ENCODE data around the gene RAB1B.

Gene RAB1B

GRCh38 chr11:66262696-66263095, 5.7 kb upstream of the RAB1B start:
- POLR2A ChIA-PET = interaction anchor here (1.8 kb wide), 1 partner anchor 26 kb away, joined by 4 read pairs; the partner anchor contains the start of gene YIF1A
- CTCF ChIA-PET = no interaction called here
- no peak for DNase-seq (ENCODE audit: low read depth, low spot score)
- H3K4me3 ChIP-seq (ENCODE audit: low read depth, low read length) = no peak overlapping the region
- TF ChIP-seq CTCF (IDR thresholded peaks at IDR 0.05; ENCODE audit: insufficient read depth, low read length, missing control alignments) = no peak

- no peak for DNase-seq (ENCODE audit: low read depth, low spot score)
- ChIA-PET CTCF (no interaction called here), POLR2A (interaction anchor here (1.8 kb wide), 1 partner anchor 25 kb away, joined by 4 read pairs; the partner anchor contains the start of gene YIF1A)
- no peak overlapping the region for H3K4me3 ChIP-seq (ENCODE audit: low read depth, low read length)
- TF ChIP-seq CTCF (IDR thresholded peaks at IDR 0.05; ENCODE audit: insufficient read depth, low read length, missing control alignments) = no peak
Measured at GRCh38 chr11:66263231-66263630, 5.2 kb upstream of the RAB1B start.

DNA sequence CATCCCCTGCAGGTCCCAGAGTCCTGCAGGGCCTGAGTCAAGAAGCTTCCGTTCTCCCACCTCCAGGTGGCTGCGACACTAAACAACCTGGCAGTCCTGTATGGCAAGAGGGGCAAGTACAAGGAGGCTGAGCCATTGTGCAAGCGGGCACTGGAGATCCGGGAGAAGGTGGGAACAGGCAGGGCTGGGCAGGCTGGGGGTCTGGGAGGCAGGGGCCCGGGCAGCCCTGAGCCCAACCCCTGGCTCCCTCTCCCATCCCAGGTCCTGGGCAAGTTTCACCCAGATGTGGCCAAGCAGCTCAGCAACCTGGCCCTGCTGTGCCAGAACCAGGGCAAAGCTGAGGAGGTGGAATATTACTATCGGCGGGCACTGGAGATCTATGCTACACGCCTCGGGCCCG, 4.7 kb upstream of the RAB1B start:
- no peak for TF ChIP-seq CTCF (IDR thresholded peaks at IDR 0.05; ENCODE audit: insufficient read depth, low read length, missing control alignments)
- CTCF ChIA-PET = no interaction called here
- POLR2A ChIA-PET = interaction anchor here (0.6 kb wide), 1 partner anchor 356 kb away, joined by 3 read pairs; no protein-coding TSS in a partner anchor
- no peak overlapping the region for H3K4me3 ChIP-seq (ENCODE audit: low read depth, low read length)
- no peak for DNase-seq (ENCODE audit: low read depth, low spot score)

- ChIA-PET POLR2A (no interaction called here), CTCF (no interaction called here)
- H3K4me3 ChIP-seq (ENCODE audit: low read depth, low read length) = no peak overlapping the region
- no peak for TF ChIP-seq CTCF (IDR thresholded peaks at IDR 0.05; ENCODE audit: insufficient read depth, low read length, missing control alignments)
- no peak for DNase-seq (ENCODE audit: low read depth, low spot score)
Measured at GRCh38 chr11:66264383-66264782, 4.1 kb upstream of the RAB1B start.

- ChIA-PET CTCF (interaction anchor here (0.7 to 10.3 kb wide), 2 partner anchors 12 to 18 kb away, joined by 3 to 144 read pairs; no protein-coding TSS in a partner anchor), POLR2A (no interaction called here)
- no peak for DNase-seq (ENCODE audit: low read depth, low spot score)
Measured at GRCh38 chr11:66264914-66265313, 3.5 kb upstream of the RAB1B start.

More at GRCh38 chr11:66264914-66265313, 3.5 kb upstream of the RAB1B start:
- H3K4me3 ChIP-seq (ENCODE audit: low read depth, low read length) = no peak overlapping the region
- no peak for TF ChIP-seq CTCF (IDR thresholded peaks at IDR 0.05; ENCODE audit: insufficient read depth, low read length, missing control alignments)
